HEK293 (cell line): ENCODE data around the gene RAD51C.
A peak's percentile ranks its signal among the peaks of the same experiment; 100 is the strongest.
"Not testable (repeated sequence)": the region's sequence is repeated elsewhere in the genome, so short reads cannot be mapped to it uniquely, and the experiment has no call there.

Experiments used
- CTCF ChIA-PET: fragments of 350-600 bp; formaldehyde crosslinking; extraction: SDS; loops from one replicate; lab custom pipeline; 2021; ENCODE audit warnings: antibody characterized with exemption; lab: Yijun Ruan, JAX
- POLR2A ChIA-PET: fragments of 300-600 bp; formaldehyde crosslinking; extraction: SDS; loops from one replicate; lab custom pipeline; 2020; ENCODE audit warnings: antibody characterized with exemption, inconsistent platforms; lab: Yijun Ruan, JAX
- H3K27ac ChIP-seq: fragments of 200-500 bp; sonication (Bioruptor generic); 2 replicates; pipeline ENCODE4 v1.5.1; 2014; ENCODE audit warnings: low read depth, low read length, control low read depth, inconsistent platforms; ENCODE audit errors: extremely low read depth
- H3K36me3 ChIP-seq, 2 experiments: fragments of 200-500 bp in 1 of 2; sonication (Bioruptor generic) in 1 of 2; 1 replicate in 1 of 2; 2 replicates in 1 of 2; pipeline ENCODE4 v1.5.1; 2014 to 2017; ENCODE audit warnings: inconsistent platforms in 2 of 2, low read length in 2 of 2; ENCODE audit not compliant: control insufficient read depth in 2 of 2, insufficient read depth in 1 of 2
- H3K4me1 ChIP-seq: fragments of 200-500 bp; sonication (Bioruptor generic); 2 replicates; pipeline ENCODE4 v1.5.1; 2014; ENCODE audit warnings: mild to moderate bottlenecking, low read length, inconsistent platforms; ENCODE audit not compliant: control insufficient read depth, insufficient read depth
- H3K4me3 ChIP-seq: 2 replicates; pipeline ENCODE4 v1.5.1; 2011; ENCODE audit warnings: low read depth, mild to moderate bottlenecking, control low read depth, low read length, moderate library complexity
- H3K9me3 ChIP-seq: fragments of 200-500 bp; sonication (Bioruptor generic); 2 replicates; pipeline ENCODE4 v1.5.1; 2014; ENCODE audit warnings: low read depth, low read length, inconsistent platforms; ENCODE audit not compliant: control insufficient read depth, insufficient read depth
- AEBP2 ChIP-seq: fragments of 450-650 bp; formaldehyde crosslinking; IDR thresholded peaks from 2 replicates; pipeline ENCODE4 v1.5.1; 2016; ENCODE audit warnings: missing biosample characterization, missing genetic modification characterization, borderline replicate concordance
- ATF2 ChIP-seq: fragments of 450-650 bp; formaldehyde crosslinking; IDR thresholded peaks from 2 replicates; pipeline ENCODE4 v1.5.1; 2016; ENCODE audit warnings: missing biosample characterization, missing genetic modification characterization, low read depth
- BCL6B ChIP-seq: fragments of 450-650 bp; formaldehyde crosslinking; IDR thresholded peaks from 2 replicates; pipeline ENCODE4 v1.5.1; 2017; ENCODE audit warnings: missing biosample characterization, missing genetic modification characterization
- CTCF ChIP-seq: fragments of 450-650 bp; formaldehyde crosslinking; IDR thresholded peaks from 2 replicates; pipeline ENCODE4 v1.5.1; 2016; ENCODE audit warnings: missing biosample characterization, missing genetic modification characterization
- EGR2 ChIP-seq: fragments of 450-650 bp; formaldehyde crosslinking; IDR thresholded peaks from 2 replicates; pipeline ENCODE4 v1.5.1; 2016; ENCODE audit warnings: low read depth, missing biosample characterization, missing genetic modification characterization
- GLIS1 ChIP-seq: fragments of 450-650 bp; formaldehyde crosslinking; IDR thresholded peaks from 2 replicates; pipeline ENCODE4 v1.5.1; 2016; ENCODE audit warnings: missing biosample characterization, missing genetic modification characterization
- KLF1 ChIP-seq: fragments of 450-650 bp; formaldehyde crosslinking; IDR thresholded peaks from 2 replicates; pipeline ENCODE4 v1.5.1; 2016; ENCODE audit warnings: missing biosample characterization, missing genetic modification characterization
- SCRT1 ChIP-seq: fragments of 450-650 bp; formaldehyde crosslinking; IDR thresholded peaks from 2 replicates; pipeline ENCODE4 v1.5.1; 2016; ENCODE audit warnings: missing biosample characterization, missing genetic modification characterization, borderline replicate concordance
- SETDB1 ChIP-seq: IDR thresholded peaks from one replicate; pipeline ENCODE4 v1.6.1; 2017; ENCODE audit warnings: mild to moderate bottlenecking, low read length, moderate library complexity, mixed read lengths; ENCODE audit not compliant: insufficient read length
- ZBTB10 ChIP-seq: fragments of 450-650 bp; formaldehyde crosslinking; IDR thresholded peaks from 2 replicates; pipeline ENCODE4 v1.5.1; 2016; ENCODE audit warnings: missing biosample characterization, missing genetic modification characterization
- ZFHX2 ChIP-seq: fragments of 450-650 bp; formaldehyde crosslinking; conservative IDR thresholded peaks from 2 replicates; pipeline ENCODE4 v1.5.1; 2016; ENCODE audit warnings: missing biosample characterization, missing genetic modification characterization
- ZNF248 ChIP-seq: fragments of 450-650 bp; formaldehyde crosslinking; IDR thresholded peaks from 2 replicates; pipeline ENCODE4 v1.5.1; 2017; ENCODE audit warnings: missing biosample characterization, missing genetic modification characterization
- ZNF354C ChIP-seq: fragments of 450-650 bp; formaldehyde crosslinking; IDR thresholded peaks from 2 replicates; pipeline ENCODE4 v1.5.1; 2016; ENCODE audit warnings: missing biosample characterization, missing genetic modification characterization, low read depth, borderline replicate concordance
- ZNF48 ChIP-seq: fragments of 450-650 bp; formaldehyde crosslinking; IDR thresholded peaks from 2 replicates; pipeline ENCODE4 v1.5.1; 2016; ENCODE audit warnings: missing biosample characterization, missing genetic modification characterization
- ZNF692 ChIP-seq: fragments of 450-650 bp; formaldehyde crosslinking; IDR thresholded peaks from 2 replicates; pipeline ENCODE4 v1.5.1; 2016; ENCODE audit warnings: missing biosample characterization, missing genetic modification characterization
- ZNF747 ChIP-seq: fragments of 450-650 bp; formaldehyde crosslinking; IDR thresholded peaks from 2 replicates; pipeline ENCODE4 v1.5.1; 2016; ENCODE audit warnings: missing biosample characterization, missing genetic modification characterization
- ZNF76 ChIP-seq: fragments of 450-650 bp; formaldehyde crosslinking; IDR thresholded peaks from 2 replicates; pipeline ENCODE4; 2016; ENCODE audit warnings: low read depth, missing biosample characterization, missing genetic modification characterization, borderline replicate concordance

The RAD51C gene

DNA sequence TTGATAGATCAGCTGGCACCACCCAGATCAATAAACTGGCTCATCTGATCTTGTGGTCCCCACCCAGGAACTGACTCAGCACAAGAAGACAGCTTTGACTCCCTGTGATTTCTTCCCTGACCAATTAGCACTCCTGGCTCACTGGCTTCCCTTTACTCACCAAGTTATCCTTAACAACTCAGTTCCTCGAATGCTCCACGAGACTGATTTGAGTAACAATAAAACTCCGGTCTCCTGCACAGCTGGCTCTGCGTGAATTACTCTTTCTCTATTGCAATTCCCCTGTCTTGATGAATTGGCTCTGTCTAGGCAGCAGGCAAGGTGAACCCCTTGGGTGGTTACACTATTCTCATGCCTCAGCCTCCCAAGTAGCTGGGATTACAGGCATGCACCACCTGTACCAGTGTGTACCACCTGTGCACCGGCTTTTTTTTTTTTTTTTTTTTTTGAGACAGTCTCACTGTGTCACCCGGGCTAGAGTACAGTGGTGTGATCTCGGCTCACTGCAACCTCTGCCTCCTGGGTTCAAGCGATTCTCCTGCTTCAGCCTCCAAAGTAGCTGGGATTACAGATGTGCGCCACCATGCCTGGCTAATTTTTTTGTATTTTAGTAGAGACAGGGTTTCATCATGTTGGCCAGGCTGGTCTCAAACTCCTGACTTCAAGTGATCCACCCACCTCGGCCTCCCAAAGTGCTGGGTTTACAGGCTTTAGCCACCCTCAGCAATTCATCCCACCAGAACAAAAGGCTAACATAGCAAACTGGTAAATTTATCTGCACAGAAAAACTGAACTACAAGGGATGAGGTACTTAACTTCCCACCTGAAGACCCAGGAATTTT lies 34.2 kb upstream of the RAD51C start:
- H3K4me3 ChIP-seq = peak overlapping the region; percentile 2
- not testable (repeated sequence) for H3K4me1 ChIP-seq, H3K9me3 ChIP-seq, H3K27ac ChIP-seq
- POLR2A ChIA-PET = interaction anchor here (0.6 to 5.0 kb wide), 24 partner anchors 9 to 1158 kb away, joined by 3 to 87 read pairs (median 4); partner anchors contain the start of genes RAD51C and TEX14
- CTCF ChIA-PET = interaction anchor here (0.7 to 1.1 kb wide), 3 partner anchors 56 to 139 kb away, joined by 3 to 5 read pairs (median 3); no protein-coding TSS in a partner anchor
- peak; percentile 70 for TF ChIP-seq ZFHX2 (tag by site-specific recombination)
- TF ChIP-seq ZNF747 (tag by site-specific recombination) = 0 out of 2 replicates have a peak, but pooled peaks have one; percentile 24
- peak; percentile 60 for TF ChIP-seq SCRT1 (tag by site-specific recombination)
- TF ChIP-seq SETDB1 = peak; percentile 87
- TF ChIP-seq ZNF692 (tag by site-specific recombination) = 0 out of 2 replicates have a peak, but pooled peaks have one; percentile 42
- peak; percentile 18; the same call in 1 of the 2 replicates for TF ChIP-seq EGR2 (tag by site-specific recombination)
- peak; percentile 50; the same call in 1 of the 2 replicates for TF ChIP-seq BCL6B (tag by site-specific recombination)
- peak; percentile 7; the same call in 1 of the 2 replicates for TF ChIP-seq GLIS1 (tag by site-specific recombination)
- TF ChIP-seq, all 188 proteins: peak for 8; not testable (repeated sequence) for 180
- H3K36me3 ChIP-seq = not testable (repeated sequence)

DNA sequence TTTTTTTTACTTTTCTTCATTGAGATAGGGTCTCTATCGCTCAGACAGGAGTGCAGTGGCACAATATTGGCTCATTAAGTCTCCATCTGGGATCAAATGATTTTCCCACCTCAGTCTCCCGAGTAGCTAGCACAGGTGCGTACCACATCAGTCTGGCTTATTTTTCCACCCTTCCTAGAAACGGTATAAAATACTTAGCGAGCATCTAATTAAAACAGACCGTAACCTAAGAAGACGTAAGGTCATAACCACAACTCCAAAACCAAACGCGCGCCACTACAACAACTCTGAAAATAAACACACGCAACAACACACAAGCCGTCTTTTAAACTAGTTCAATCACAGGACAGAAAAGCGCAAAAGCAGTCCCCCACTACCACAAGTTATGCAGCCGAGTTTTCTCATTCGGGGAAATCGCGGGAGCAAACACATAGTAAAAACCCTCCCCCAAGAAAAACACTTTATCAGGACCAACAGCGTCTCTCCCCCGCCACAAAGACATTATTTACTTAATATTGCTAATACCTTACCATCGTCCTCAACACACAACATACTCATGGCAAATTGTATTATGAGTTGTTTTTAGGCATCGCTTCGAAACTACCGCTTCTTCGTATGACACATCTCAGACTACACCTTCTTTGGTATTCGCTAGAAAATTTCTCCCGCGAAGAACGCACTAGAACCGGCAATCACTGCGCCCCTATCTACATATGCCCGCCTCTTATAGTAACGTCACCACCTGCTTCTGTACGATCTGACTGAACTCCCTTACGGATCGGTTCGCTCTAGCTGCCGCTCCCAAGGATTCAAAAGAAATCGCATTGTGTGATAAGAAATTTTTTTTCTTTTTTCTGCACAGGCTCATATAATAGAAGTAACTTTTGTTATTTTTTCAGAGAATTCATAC lies 33.3 kb upstream of the RAD51C start:
- Histone ChIP-seq H3K9me3 (no peaks in the 10 kb centered on the region), H3K27ac (peak overlapping the region; percentile 97), H3K4me1 (no peaks in the 10 kb centered on the region), H3K36me3 (no peaks in the 10 kb centered on the region), H3K4me3 (peak overlapping the region; percentile 25)
- CTCF ChIA-PET = interaction anchor here (0.7 to 1.1 kb wide), 3 partner anchors 57 to 1009 kb away, joined by 3 to 5 read pairs (median 4); no protein-coding TSS in a partner anchor
- POLR2A ChIA-PET = interaction anchor here (0.6 to 5.0 kb wide), 24 partner anchors 8 to 1159 kb away, joined by 3 to 87 read pairs (median 4); partner anchors contain the start of genes PRR11, RAD51C and TEX14
- peak; percentile 97 for TF ChIP-seq ZNF76
- no peak for TF ChIP-seq CTCF (tag by site-specific recombination)
- TF ChIP-seq ZNF354C (tag by site-specific recombination) = no peak
- peak; percentile 49; the same call in 1 of the 2 replicates for TF ChIP-seq ZBTB10 (tag by site-specific recombination)
- TF ChIP-seq AEBP2 = no peak
- peak; percentile 60 for TF ChIP-seq ATF2 (tag by site-specific recombination)
- no peak for TF ChIP-seq ZNF48
- no peak for TF ChIP-seq ZNF248
- TF ChIP-seq KLF1 (tag by site-specific recombination) = no peak
